Natural killer cell treated with Interleukin-12 subunit alpha and Interleukin-12 subunit beta and Interleukin-15 and Interleukin-18, amount 100 ng/mL, for 72 hours (primary cell): ENCODE results near the gene KLK15. TPM values are rescaled to one million over a fixed set of nuclear protein-coding genes. Genes with fewer than 3 reads are reported as not detected.
A peak's percentile ranks its signal among the peaks of the same experiment; 100 is the strongest.
"Not testable (repeated sequence)": the region's sequence is repeated elsewhere in the genome, so short reads cannot be mapped to it uniquely, and the experiment has no call there.

ENCODE experiments used
- ATAC-seq, 2 donors: fragments of 150-1000 bp; cut with Tn5 transposase in 1 of 2; sonication (Bioruptor Pico), chemical (Tn5 transposase) in 1 of 2; 2 replicates each; pipeline ENCODE4 v1.10.0; 2021
- DNase-seq: peaks from one replicate; pipeline ENCODE4 v3.0.0; 2022; ENCODE audit warnings: low spot score
- H3K27ac Mint-ChIP-seq, 2 donors: 1 replicate in 1 of 2; 2 replicates in 1 of 2; pipeline ENCODE4 v1.8.0; 2022; ENCODE audit warnings: mixed read lengths in 2 of 2, mild to moderate bottlenecking in 1 of 2, moderate library complexity in 1 of 2
- H3K27me3 Mint-ChIP-seq, 2 donors: 1 replicate in 1 of 2; 2 replicates in 1 of 2; pipeline ENCODE4 v1.8.0; 2022; ENCODE audit warnings: mixed read lengths in 2 of 2
- H3K36me3 Mint-ChIP-seq: one replicate; pipeline ENCODE4 v1.8.0; 2022; ENCODE audit warnings: mixed read lengths
- H3K4me1 Mint-ChIP-seq, 2 donors: 1 replicate in 1 of 2; 2 replicates in 1 of 2; pipeline ENCODE4 v1.8.0; 2022; ENCODE audit warnings: low read depth in 2 of 2, mixed read lengths in 2 of 2, mild to moderate bottlenecking in 1 of 2
- H3K4me3 Mint-ChIP-seq: one replicate; pipeline ENCODE4 v1.8.0; 2022; ENCODE audit warnings: mixed read lengths
- H3K9me3 Mint-ChIP-seq: 2 replicates; pipeline ENCODE4 v1.8.0; 2022; ENCODE audit warnings: mixed read lengths
- total RNA-seq, 2 donors: library from RNA; stranded (reverse); gene quantifications; one replicate each; pipeline ENCODE4 v1.2.3, GENCODE V29; 2022

Gene KLK15
- total RNA-seq, 2 donors from 2014 or later, result not detected

DNA sequence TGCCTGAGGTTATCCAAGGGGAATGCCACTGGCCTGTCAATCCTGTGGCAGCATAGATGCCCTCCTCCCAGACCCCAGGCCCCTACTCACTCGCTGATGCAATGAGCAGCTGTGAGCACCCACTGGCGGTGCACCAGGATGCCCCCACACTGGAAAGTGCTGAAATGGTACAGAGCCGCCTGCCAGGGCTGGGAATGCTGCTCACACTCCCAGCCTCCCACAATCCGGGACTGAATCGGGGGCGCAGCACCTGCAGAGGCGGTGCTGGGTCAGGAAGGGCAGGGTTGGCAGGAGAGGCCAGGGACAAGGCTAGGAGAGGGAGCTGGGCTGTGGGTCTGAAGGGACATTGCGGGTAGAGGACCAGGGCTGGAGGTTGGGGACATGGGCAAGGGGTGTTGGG lies 11.8 kb downstream of the KLK15 start:
- peaks cover 10 to 11% of the 10 kb centered on the region in 2 donors for H3K4me1 Mint-ChIP-seq
- no peak overlapping the region for H3K4me3 Mint-ChIP-seq
- H3K27ac Mint-ChIP-seq, result no peak overlapping the region
- no peaks in the 10 kb centered on the region for H3K9me3 Mint-ChIP-seq
- H3K36me3 Mint-ChIP-seq, result no peaks in the 10 kb centered on the region
- H3K27me3 Mint-ChIP-seq, result peaks cover 48 to 66% of the 10 kb centered on the region in 2 donors
- DNase-seq (no peak), ATAC-seq (no peak)

DNA sequence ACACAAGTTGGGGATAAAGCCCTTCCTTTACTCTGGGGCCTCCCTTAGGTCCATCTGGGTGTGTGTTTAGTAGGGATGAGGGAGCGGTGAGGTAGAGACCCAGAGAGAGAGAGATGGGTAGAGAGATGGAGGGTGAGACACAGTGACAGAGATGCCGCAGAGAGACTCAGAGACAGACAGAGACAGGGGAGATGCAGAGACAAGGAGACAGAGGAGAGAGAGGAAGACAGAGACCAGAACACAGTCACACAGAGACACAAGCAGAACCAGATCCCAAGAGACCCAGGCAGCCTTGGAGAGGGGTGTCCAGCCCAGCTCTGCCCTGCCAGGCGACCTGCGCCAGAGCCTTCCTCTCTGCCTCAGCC lies 12.1 kb downstream of the KLK15 start:
- DNase-seq (no peak), ATAC-seq (no peak)
- H3K9me3 Mint-ChIP-seq, result no peaks in the 10 kb centered on the region
- no peaks in the 10 kb centered on the region for H3K36me3 Mint-ChIP-seq
- H3K27ac Mint-ChIP-seq, result no peak overlapping the region
- peaks cover 10 to 11% of the 10 kb centered on the region in 2 donors for H3K4me1 Mint-ChIP-seq
- H3K27me3 Mint-ChIP-seq, result peaks cover 49 to 66% of the 10 kb centered on the region in 2 donors
- H3K4me3 Mint-ChIP-seq, result no peak overlapping the region

DNA sequence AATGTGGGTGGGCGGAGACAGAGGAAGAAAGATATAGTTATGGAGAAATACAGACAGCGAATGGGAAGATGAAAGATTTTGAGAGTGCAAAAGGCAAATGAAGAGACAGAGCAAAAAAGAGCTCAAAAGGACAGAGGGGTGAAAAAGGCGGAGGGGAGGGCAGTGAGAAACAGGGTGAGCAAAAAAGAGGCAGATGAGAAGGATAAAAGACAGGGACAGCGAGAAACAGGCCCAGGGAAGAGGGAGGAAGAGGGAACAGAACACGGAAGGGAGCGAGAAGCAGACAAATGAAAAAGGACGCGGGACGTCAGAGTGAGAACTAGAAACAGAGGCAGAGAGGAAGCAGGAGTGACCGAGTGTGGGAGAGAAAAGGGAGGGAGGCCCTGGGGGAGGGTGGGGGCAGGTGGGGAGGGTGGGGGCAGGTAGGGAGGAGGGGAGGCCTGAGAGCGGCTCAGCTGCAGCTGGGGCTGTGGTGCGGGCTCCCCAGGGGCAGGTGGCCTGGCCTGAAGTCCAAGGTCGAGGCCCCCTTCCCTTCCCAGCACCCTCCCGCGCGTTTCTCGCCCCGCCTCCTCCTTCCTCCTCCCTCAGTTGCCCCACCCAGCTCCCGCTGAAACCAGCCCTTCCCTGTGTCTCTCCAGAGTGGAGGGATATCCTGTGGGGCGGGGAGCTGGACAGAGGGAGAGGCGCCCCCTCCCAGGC lies 12.7 kb downstream of the KLK15 start:
- Mint-ChIP-seq H3K36me3 (no peaks in the 10 kb centered on the region), H3K4me3 (no peak overlapping the region), H3K9me3 (no peaks in the 10 kb centered on the region), H3K4me1 (peaks cover 10 to 11% of the 10 kb centered on the region in 2 donors), H3K27ac (no peak overlapping the region), H3K27me3 (peaks cover 50 to 66% of the 10 kb centered on the region in 2 donors)
- DNase-seq (no peak), ATAC-seq (no peak)

DNA sequence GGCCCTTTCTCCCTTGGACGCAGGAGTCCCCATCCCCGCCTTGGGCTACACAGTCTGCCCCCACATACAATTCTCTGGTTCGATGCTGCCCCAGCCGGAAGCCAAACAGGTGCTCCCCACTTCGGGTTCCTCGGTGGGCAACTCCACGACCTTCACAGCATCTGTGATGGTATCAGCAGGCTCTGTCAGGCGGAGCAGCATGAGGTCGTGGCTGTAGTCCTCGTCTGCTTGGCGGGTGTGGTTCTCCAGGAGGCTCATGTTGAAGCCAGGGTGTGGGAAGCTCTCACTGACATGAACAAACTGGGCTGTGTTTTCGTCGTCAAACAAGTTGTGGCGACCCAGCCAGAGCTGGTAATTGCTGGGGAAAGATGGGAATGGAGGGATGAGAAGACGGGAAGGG lies 13.3 kb downstream of the KLK15 start:
- DNase-seq, result no peak
- no peaks in the 10 kb centered on the region for H3K36me3 Mint-ChIP-seq

DNA sequence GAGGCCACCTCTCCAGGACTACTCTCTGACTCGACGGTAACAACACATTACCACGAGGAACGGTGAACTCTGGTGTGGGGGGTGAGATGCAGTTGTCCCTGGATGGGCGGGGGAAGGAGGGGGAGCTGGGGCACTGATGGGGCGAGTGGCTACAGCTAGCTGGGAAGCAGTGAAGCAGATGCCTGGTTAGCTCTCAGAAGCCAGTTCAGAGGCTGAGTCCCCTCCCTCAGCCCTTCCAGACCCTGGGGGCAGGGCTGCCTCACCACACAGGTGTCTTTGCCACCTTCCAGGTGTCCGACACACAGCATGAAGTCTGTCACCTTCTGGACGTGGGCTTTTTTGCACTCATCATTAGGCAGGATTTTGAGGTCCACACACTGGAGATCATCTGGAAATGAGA lies 13.7 kb downstream of the KLK15 start:
- H3K27me3 Mint-ChIP-seq, result peaks cover 55 to 76% of the 10 kb centered on the region in 2 donors
- no peak overlapping the region for H3K4me3 Mint-ChIP-seq
- DNase-seq (no peak), ATAC-seq (no peak)
- H3K9me3 Mint-ChIP-seq, result no peaks in the 10 kb centered on the region
- H3K36me3 Mint-ChIP-seq, result no peaks in the 10 kb centered on the region
- H3K4me1 Mint-ChIP-seq, result peaks cover 10 to 11% of the 10 kb centered on the region in 2 donors
- H3K27ac Mint-ChIP-seq, result no peak overlapping the region

More for the DNA sequence above, 13.3 kb downstream of the KLK15 start:
- no peaks in the 10 kb centered on the region for H3K9me3 Mint-ChIP-seq
- H3K27me3 Mint-ChIP-seq, result peaks cover 51 to 72% of the 10 kb centered on the region in 2 donors
- ATAC-seq, result no peak
- H3K4me1 Mint-ChIP-seq, result peaks cover 10 to 11% of the 10 kb centered on the region in 2 donors
- H3K4me3 Mint-ChIP-seq, result no peak overlapping the region
- H3K27ac Mint-ChIP-seq, result no peak overlapping the region

DNA sequence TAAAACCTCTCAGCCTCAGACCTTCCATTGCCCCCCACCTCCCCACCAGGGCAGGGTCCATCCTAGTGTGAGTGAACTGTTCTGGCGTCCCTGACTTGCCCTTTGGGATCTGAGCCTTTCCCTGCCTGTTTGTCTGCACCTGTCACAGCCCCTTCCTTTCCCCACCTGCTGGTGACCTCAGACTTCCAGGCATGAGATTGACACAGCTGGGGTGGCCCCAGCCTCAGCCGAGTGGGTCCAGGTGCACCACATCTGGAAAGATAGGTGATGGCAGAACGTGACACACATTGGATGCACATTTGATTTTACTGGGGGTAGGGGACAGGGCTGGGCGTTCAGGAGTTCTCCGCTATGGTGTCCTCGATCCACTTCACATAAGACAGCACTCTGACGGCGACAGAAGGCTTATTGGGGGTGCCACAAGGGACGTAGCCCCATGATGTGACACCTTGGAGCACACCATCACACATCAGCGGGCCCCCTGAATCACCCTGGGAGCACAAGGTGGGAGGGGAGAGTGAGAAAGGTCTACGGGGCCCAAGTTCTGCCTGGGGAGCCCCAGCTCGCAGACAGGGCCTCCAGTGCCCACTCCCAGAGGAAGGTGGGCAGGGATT lies 14.4 kb downstream of the KLK15 start:
- Mint-ChIP-seq H3K27ac (no peak overlapping the region), H3K36me3 (no peaks in the 10 kb centered on the region), H3K9me3 (no peaks in the 10 kb centered on the region), H3K4me1 (peaks cover 10 to 11% of the 10 kb centered on the region in 2 donors), H3K27me3 (peaks cover 60 to 82% of the 10 kb centered on the region in 2 donors), H3K4me3 (peak overlapping the region; percentile 50)
- DNase-seq, result no peak
- ATAC-seq, result no peak

DNA sequence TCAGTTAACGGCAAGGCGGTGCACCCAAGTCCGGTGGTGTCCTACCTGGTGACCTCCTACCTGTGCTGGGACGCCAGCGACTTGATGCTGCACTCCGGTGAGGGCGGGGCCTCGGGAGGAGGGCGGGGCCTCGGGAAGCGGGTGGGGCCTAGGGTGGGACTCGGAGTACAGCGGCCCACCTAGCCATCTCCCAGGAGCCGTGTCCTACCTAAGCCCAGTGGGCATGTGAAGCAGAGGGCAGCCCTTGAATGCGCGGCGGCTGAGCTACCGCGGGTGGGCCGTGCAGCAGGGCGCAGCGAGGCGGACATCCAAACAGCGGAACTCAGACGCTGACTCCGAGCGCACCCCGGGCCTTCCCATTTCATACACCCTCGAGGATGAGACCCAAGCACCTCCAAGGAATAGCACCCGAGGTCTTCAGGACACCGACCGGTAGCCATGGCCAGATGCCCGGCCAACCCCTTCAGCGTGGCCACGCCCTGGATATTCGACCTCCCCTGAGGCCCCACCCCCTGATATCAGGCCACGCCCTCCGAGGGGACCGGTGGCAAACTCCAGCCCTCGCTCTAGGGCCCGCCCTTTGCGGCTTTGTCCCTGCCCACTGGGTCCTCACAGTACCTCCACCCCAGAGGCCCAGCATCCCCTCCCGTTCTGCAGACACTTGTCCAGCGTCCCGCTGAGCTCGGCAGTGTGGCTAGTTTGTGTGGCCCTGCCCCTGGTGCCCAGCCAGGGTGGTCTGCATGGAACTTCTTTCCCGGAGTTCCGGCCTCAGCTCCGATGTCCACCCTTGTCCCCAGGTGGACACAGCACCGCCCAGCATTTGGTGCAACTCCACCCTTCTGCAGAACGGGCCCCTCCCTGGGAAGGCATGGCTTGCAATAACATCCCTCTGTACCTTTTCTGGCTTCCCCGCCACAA lies 15.2 kb downstream of the KLK15 start:
- H3K4me1 Mint-ChIP-seq, result peaks cover 10 to 11% of the 10 kb centered on the region in 2 donors
- no peaks in the 10 kb centered on the region for H3K9me3 Mint-ChIP-seq
- ATAC-seq, result peak; percentile 50 to 83
- H3K27me3 Mint-ChIP-seq, result peaks cover 60 to 81% of the 10 kb centered on the region in 2 donors
- H3K4me3 Mint-ChIP-seq, result peak overlapping the region; percentile 63
- no peaks in the 10 kb centered on the region for H3K36me3 Mint-ChIP-seq
- DNase-seq, result no peak
- H3K27ac Mint-ChIP-seq, result no peak overlapping the region

DNA sequence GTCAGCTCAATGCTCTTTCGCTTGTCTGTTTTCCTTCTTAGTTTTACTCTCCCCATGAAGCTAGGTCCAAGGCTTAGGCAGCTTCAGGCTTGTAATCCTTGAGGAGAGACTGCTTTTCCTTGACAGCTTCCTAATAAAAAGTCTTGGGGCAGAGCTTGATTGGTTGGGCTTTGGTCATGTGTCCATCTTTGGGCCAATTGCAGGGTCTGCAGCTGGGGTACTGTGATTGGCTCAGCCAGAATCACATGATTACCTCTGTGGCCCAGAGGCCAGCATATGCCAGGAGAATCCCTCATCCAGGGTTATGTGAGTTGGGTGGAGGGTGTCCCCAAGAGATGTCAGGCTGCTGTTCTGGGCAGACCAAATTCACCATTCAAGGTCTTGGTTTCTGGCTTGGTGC lies 17.9 kb downstream of the KLK15 start:
- H3K9me3 Mint-ChIP-seq, result peaks cover under 1% of the 10 kb centered on the region
- H3K36me3 Mint-ChIP-seq, result no peaks in the 10 kb centered on the region
- H3K27ac Mint-ChIP-seq, result no peak overlapping the region
- H3K27me3 Mint-ChIP-seq, result peaks cover 43 to 69% of the 10 kb centered on the region in 2 donors
- H3K4me1 Mint-ChIP-seq, result peaks cover 7 to 8% of the 10 kb centered on the region in 2 donors
- ATAC-seq, result no peak
- H3K4me3 Mint-ChIP-seq, result no peak overlapping the region
- DNase-seq, result no peak

DNA sequence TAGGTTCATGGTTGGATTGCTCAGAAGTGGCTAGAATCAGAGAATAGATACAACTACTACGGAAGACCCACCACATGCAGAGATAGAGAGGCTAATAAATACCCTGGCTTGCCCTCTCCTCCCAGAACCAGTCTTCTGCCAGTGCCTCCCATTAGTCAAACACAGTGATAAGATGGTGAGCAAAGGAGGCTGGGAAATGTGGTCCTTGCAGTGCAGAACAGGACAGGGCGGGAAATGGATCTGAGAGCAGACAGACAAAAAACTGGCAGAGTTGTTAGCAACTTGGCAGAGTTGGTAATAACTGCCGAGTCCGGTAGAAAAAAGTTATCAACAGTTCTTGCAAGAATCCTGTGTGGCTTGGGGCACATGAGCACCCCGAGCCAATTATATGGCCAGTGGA lies 18.5 kb downstream of the KLK15 start:
- DNase-seq (no peak), ATAC-seq (no peak)
- H3K27ac Mint-ChIP-seq, result no peak overlapping the region
- peaks cover 40 to 69% of the 10 kb centered on the region in 2 donors for H3K27me3 Mint-ChIP-seq
- H3K36me3 Mint-ChIP-seq, result no peaks in the 10 kb centered on the region
- peaks cover 4% of the 10 kb centered on the region for H3K9me3 Mint-ChIP-seq
- H3K4me3 Mint-ChIP-seq, result no peak overlapping the region
- peaks cover 4 to 6% of the 10 kb centered on the region in 2 donors for H3K4me1 Mint-ChIP-seq

DNA sequence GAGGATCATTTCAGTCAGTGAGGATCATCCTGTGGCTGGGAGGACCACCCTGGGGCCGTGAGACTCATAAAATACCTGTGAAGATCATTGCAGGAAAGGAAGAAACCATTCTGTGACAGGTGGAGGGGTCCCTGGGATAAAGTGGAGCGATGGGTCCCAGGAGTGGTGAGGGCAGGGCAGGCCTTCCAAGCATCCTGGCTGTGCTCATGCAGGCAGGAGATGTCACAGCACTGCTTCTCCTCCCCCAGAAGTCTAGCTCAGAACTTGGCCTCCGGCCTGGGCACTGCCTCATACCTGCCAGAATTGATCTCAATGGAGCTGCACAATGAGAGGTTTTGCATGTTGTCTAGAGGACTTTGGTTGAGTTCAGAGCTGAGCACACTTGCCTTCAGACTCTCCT lies 20.9 kb downstream of the KLK15 start:
- no peaks in the 10 kb centered on the region for H3K36me3 Mint-ChIP-seq
- ATAC-seq (no peak), DNase-seq (no peak)
- no peak overlapping the region for H3K27ac Mint-ChIP-seq
- H3K4me1 Mint-ChIP-seq, result peaks cover 0 to under 1% of the 10 kb centered on the region in 2 donors
- H3K4me3 Mint-ChIP-seq, result no peak overlapping the region
- peaks cover 6% of the 10 kb centered on the region for H3K9me3 Mint-ChIP-seq
- peaks cover 33 to 60% of the 10 kb centered on the region in 2 donors for H3K27me3 Mint-ChIP-seq

DNA sequence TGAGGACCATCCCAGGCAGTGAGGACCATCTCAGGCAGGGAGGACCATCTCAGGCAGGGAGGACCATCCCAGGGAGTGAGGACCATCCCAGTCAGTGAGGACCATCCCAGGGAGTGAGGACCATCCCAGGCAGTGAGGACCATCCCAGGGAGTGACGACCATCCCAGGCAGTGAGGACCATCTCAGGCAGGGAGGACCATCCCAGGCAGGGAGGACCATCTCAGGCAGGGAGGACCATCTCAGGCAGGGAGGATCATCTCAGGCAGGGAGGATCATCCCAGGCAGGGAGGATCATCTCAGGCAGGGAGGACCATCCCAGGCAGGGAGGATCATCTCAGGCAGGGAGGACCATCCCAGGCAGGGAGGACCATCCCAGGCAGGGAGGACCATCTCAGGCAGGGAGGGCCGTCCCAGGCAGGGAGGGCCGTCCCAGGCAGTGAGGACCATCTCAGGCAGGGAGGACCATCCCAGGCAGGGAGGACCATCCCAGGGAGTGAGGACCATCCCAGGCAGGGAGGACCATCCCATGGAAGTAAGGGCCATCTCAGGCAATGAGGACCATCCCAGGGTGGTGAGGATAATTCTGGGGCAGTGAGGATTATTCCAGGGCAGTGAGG lies 21.6 kb downstream of the KLK15 start:
- H3K27ac Mint-ChIP-seq, DNase-seq, ATAC-seq, H3K4me3 Mint-ChIP-seq, H3K9me3 Mint-ChIP-seq, H3K4me1 Mint-ChIP-seq, H3K36me3 Mint-ChIP-seq: not testable (repeated sequence)
- H3K27me3 Mint-ChIP-seq, result peaks cover 28 to 53% of the 10 kb centered on the region in 2 donors

DNA sequence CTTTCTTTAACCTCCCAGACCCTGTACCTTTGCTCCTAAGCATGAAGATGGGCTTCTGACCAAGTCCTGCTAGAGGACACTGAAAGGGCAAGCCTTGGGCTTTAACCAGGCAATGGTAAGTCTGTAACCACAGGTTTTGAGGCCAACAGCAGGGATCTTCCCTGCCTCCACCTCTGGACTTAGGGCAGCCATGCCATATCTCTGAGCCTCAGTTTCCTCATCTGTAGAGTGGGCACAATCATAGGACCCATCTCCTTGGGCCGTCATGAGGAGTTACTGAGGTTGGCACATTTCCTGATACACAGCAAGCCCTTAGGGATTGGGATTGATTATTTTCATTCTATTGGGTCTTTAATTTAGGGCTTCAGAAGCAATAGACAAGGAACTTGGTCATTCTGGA lies 24.5 kb downstream of the KLK15 start:
- peaks cover 6% of the 10 kb centered on the region for H3K9me3 Mint-ChIP-seq
- ATAC-seq, result no peak
- H3K4me3 Mint-ChIP-seq, result no peak overlapping the region
- H3K27ac Mint-ChIP-seq, result no peak overlapping the region
- H3K4me1 Mint-ChIP-seq, result peaks cover 12 to 16% of the 10 kb centered on the region in 2 donors
- H3K27me3 Mint-ChIP-seq, result peaks cover 11 to 27% of the 10 kb centered on the region in 2 donors
- H3K36me3 Mint-ChIP-seq, result peaks cover 6% of the 10 kb centered on the region
- no peak for DNase-seq

DNA sequence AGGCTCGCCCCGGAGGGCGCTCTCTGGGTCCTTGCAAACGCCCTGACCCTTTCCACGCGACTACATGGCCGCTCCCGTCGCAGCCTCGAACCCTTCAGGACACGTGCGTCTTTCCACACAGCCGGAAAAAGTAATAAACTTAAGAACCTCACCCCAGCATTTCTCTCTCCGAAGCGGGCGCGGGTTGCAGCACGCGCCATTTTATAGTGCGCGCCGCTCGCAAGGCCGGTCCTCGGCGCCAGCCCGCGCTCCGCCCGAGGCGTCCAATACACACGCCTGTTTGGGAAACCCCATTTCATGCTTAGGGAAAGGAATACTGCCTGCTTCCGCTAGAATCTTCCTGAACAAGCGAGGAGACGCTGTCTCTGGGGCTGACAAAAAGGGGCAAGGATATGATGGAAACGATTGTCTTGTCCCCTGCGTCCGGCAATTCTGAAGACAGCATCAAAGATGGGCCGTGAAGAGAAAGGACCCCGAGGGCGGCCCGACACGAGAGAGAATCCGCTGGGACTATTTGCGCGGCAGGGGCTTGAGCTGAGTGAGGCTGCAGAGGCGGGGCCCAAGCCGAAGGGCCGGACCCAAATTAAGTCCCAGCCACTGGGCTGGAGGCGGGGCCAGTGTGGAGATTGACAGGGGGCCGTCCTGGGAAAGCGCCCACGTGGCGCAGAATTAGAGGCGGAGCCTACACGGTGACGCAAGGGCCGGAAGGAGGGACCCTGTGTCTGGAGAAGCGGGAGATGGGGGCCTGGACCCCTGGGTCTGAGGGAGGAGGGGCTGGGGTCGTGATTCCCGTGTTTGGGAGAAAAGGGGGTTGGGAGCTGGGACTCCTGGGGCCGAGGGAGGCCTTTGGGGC lies 28.7 kb downstream of the KLK15 start:
- peaks cover 22% of the 10 kb centered on the region for H3K36me3 Mint-ChIP-seq
- DNase-seq (peak; percentile 98), ATAC-seq (peak; percentile 99)
- H3K4me1 Mint-ChIP-seq, result peaks cover 30 to 33% of the 10 kb centered on the region in 2 donors
- H3K4me3 Mint-ChIP-seq, result peak overlapping the region; percentile 93
- peak overlapping the region; percentile 98 to 99 for H3K27ac Mint-ChIP-seq
- no peaks in the 10 kb centered on the region for H3K9me3 Mint-ChIP-seq
- H3K27me3 Mint-ChIP-seq, result peaks cover 2% of the 10 kb centered on the region in 2 donors
